PC-9 (cell line): ENCODE results near the gene CBL. TPM values are rescaled to one million over a fixed set of nuclear protein-coding genes. Genes with fewer than 3 reads are reported as not detected.

Experiments
- BruUV-seq: library from RNA; stranded (reverse); fragments of 400-500 nt; replicated peaks from 2 replicates; lab custom pipeline; 2021; lab: Mats Ljungman, UMichigan
- CTCF ChIA-PET: fragments of 300-600 bp; sonication (Branson Sonifier 250); formaldehyde crosslinking; loops from one replicate; lab custom pipeline; 2022; ENCODE audit warnings: antibody characterized with exemption; lab: Charles Lee
- POLR2A ChIA-PET: fragments of 300-600 bp; sonication (Branson Sonifier 250); formaldehyde crosslinking; loops from one replicate; lab custom pipeline; 2022; ENCODE audit warnings: antibody characterized with exemption; ENCODE audit not compliant: unreplicated experiment; lab: Charles Lee
- DNase-seq, 2 experiments: peaks; one replicate each; pipeline versions ENCODE4 v3.0.0 to v3.0.0-alpha.2; 2015 to 2022; ENCODE audit warnings: mixed read lengths in 1 of 2
- H2AFZ ChIP-seq: fragments of 200-600 bp; sonication (generic); 2 replicates; pipeline ENCODE4 v1.8.1; 2017; ENCODE audit warnings: antibody characterized with exemption
- H3F3A ChIP-seq: fragments of 200-600 bp; sonication (generic); 2 replicates; pipeline ENCODE4 v1.8.1; 2017; ENCODE audit warnings: antibody characterized with exemption, mild to moderate bottlenecking, low read depth; ENCODE audit not compliant: insufficient read depth
- H3K27ac ChIP-seq: fragments of 200-600 bp; sonication (generic); 2 replicates; pipeline ENCODE4 v1.6.1; 2016; ENCODE audit warnings: mixed run types
- H3K27me3 ChIP-seq: fragments of 200-600 bp; sonication (generic); 2 replicates; pipeline ENCODE4 v1.6.1; 2016; ENCODE audit warnings: low read depth, mixed run types; ENCODE audit not compliant: insufficient read depth
- H3K36me3 ChIP-seq: fragments of 200-600 bp; sonication (generic); 2 replicates; pipeline ENCODE4 v1.6.1; 2016; ENCODE audit warnings: low read depth, mixed run types
- H3K4me1 ChIP-seq: fragments of 200-600 bp; sonication (generic); replicated peaks from 2 replicates; pipeline ENCODE4 v1.6.1; 2016; ENCODE audit warnings: mixed run types; ENCODE audit not compliant: insufficient read depth
- H3K4me2 ChIP-seq: fragments of 200-600 bp; sonication (generic); 2 replicates; pipeline ENCODE4 v1.6.1; 2017; ENCODE audit warnings: mixed run types
- H3K4me3 ChIP-seq: fragments of 200-600 bp; sonication (generic); 2 replicates; pipeline ENCODE4 v1.6.1; 2016; ENCODE audit warnings: mixed run types
- H3K79me2 ChIP-seq: fragments of 200-600 bp; sonication (generic); 2 replicates; pipeline ENCODE4 v1.6.1; 2017; ENCODE audit warnings: low read depth, mixed run types
- H3K9me2 ChIP-seq: fragments of 200-600 bp; sonication (generic); 2 replicates; pipeline ENCODE4 v1.8.1; 2017; ENCODE audit warnings: mild to moderate bottlenecking; ENCODE audit not compliant: insufficient read depth
- H3K9me3 ChIP-seq: fragments of 200-600 bp; sonication (generic); 2 replicates; pipeline ENCODE4 v1.8.1; 2016; ENCODE audit warnings: low read depth; ENCODE audit not compliant: insufficient read depth
- H4K20me1 ChIP-seq: fragments of 200-600 bp; sonication (generic); 2 replicates; pipeline ENCODE4 v1.8.1; 2017; ENCODE audit not compliant: insufficient read depth
- EZH2 ChIP-seq: fragments of 200-600 bp; sonication (generic); IDR thresholded peaks from 2 replicates; pipeline ENCODE4 v1.8.0; 2017; ENCODE audit warnings: antibody characterized with exemption, low read depth
- intact Hi-C: fragments of 100-400 bp; cut with micrococcal nuclease; formaldehyde crosslinking; loops from one replicate; pipeline ENCODE4 v1.10.0; 2022; ENCODE audit not compliant: unreplicated experiment
- total RNA-seq: library from RNA; stranded (reverse); gene quantifications from 2 replicates; pipeline ENCODE4 v1.2.3, GENCODE V29; 2021
- TF ChIP-seq, protein P1 (sequence below): fragments of 200-600 bp; sonication (generic); conservative IDR thresholded peaks from 2 replicates; pipeline ENCODE4 v1.6.1; 2017; ENCODE audit warnings: mixed run types, antibody characterized with exemption, mild to moderate bottlenecking, moderate library complexity

Gene CBL
- total RNA-seq, 1 experiment from 2014 or later, result 32.9 TPM

DNA sequence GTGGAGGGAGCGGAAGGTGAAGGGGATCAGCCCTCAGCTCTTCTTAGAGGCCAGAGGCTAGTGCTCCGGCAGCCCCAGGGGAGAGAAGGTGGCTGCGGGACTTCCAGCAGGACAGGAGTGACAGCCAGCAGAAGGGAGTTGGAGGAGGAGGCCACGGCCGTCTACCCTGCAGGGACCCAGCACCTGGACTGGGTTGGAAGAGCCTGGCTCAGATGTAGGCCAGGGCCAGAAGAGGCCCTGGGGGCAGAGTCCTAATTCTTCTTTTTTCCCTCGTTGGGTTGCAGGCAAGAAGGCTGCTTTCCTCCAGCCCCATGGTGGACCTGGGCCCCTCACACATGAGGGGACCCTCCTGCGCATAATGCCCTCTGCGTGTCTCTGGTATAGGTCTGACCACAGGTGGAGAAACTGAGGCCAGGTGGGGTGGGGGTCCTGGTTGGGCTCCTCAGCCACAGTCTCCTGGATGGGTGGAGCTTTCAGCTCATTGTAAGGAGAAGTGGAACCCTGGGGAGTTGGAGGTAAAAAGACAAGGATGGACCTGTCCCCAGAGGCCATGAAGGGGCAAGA, 113.1 kb downstream of the CBL start:
- ChIA-PET CTCF (interaction anchor here (0.6 to 1.1 kb wide), 2 partner anchors 10 to 19 kb away, joined by 3 to 8 read pairs; no protein-coding TSS in a partner anchor), POLR2A (interaction anchor here (0.5 to 0.7 kb wide), 2 partner anchors 113 to 150 kb away, joined by 4 to 5 read pairs; partner anchors contain the start of gene CBL)
- no peak overlapping the region for H3K27ac ChIP-seq
- no peaks in the 10 kb centered on the region for H4K20me1 ChIP-seq
- H3K4me2 ChIP-seq, result peak overlapping the region; percentile 31; the same call in 1 of the 2 replicates
- peaks cover 20% of the 10 kb centered on the region for H3K27me3 ChIP-seq
- H3K36me3 ChIP-seq, result no peaks in the 10 kb centered on the region
- H3K9me2 ChIP-seq, result no peaks in the 10 kb centered on the region
- no peaks in the 10 kb centered on the region for H3K79me2 ChIP-seq
- H2AFZ ChIP-seq, result no peak overlapping the region
- intact Hi-C loops, result loop anchor here (5.0 kb wide), 3 partner anchors 112 to 407 kb away; partner anchors contain the start of genes CBL and DPAGT1
- no peak overlapping the region for H3K4me3 ChIP-seq
- no peaks in the 10 kb centered on the region for H3K9me3 ChIP-seq
- peaks cover 25% of the 10 kb centered on the region; the same call in 1 of the 2 replicates for H3F3A ChIP-seq
- BruUV-seq, result TSS peak; percentile 12
- TF ChIP-seq, protein P1, sequence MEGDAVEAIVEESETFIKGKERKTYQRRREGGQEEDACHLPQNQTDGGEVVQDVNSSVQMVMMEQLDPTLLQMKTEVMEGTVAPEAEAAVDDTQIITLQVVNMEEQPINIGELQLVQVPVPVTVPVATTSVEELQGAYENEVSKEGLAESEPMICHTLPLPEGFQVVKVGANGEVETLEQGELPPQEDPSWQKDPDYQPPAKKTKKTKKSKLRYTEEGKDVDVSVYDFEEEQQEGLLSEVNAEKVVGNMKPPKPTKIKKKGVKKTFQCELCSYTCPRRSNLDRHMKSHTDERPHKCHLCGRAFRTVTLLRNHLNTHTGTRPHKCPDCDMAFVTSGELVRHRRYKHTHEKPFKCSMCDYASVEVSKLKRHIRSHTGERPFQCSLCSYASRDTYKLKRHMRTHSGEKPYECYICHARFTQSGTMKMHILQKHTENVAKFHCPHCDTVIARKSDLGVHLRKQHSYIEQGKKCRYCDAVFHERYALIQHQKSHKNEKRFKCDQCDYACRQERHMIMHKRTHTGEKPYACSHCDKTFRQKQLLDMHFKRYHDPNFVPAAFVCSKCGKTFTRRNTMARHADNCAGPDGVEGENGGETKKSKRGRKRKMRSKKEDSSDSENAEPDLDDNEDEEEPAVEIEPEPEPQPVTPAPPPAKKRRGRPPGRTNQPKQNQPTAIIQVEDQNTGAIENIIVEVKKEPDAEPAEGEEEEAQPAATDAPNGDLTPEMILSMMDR, result no peak
- no peak for TF ChIP-seq EZH2
- peaks cover 44% of the 10 kb centered on the region for H3K4me1 ChIP-seq
- DNase-seq, result no peak

DNA sequence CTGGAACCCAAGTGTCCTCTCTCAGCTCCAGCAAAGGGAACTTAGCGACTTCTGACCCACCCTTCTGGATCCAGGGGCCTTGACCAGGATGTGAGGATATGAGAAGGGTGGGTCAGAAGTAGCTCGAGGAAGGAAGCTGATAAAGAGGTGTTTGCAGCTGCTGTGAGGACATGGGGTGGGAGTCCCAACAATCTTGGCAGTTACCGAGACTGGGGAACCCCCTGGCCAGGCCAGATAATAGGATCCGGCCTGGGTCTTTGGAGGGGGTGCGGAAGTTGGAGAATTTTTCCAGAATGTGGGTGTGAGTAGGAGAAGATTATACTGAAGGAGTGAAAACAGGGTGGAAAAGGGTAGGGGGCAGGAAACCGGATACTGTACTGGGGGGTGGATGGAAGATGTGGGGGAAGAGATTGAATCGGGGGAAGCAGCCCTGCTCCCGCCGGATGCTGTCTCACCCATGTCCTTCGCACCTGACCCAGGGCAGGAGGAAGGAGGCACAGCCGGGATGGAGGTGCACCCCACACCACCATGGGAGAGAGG, 113.6 kb downstream of the CBL start:
- Histone ChIP-seq H2AFZ (no peak overlapping the region), H3F3A (peaks cover 25% of the 10 kb centered on the region; the same call in 1 of the 2 replicates), H3K27ac (no peak overlapping the region), H3K9me3 (no peaks in the 10 kb centered on the region), H4K20me1 (no peaks in the 10 kb centered on the region), H3K4me2 (no peak overlapping the region), H3K27me3 (peaks cover 20% of the 10 kb centered on the region), H3K4me1 (peaks cover 44% of the 10 kb centered on the region), H3K36me3 (no peaks in the 10 kb centered on the region), H3K4me3 (no peak overlapping the region), H3K9me2 (no peaks in the 10 kb centered on the region), H3K79me2 (no peaks in the 10 kb centered on the region)
- CTCF ChIA-PET, result interaction anchor here (0.5 to 1.1 kb wide), 2 partner anchors 19 to 249 kb away, joined by 3 read pairs; no protein-coding TSS in a partner anchor
- intact Hi-C loops, result loop anchor here (5.0 kb wide), 4 partner anchors 112 to 407 kb away; partner anchors contain the start of genes CBL, DPAGT1, RPS25 and TRAPPC4
- BruUV-seq, result no TSS peak
- no peak for TF ChIP-seq EZH2
- TF ChIP-seq, protein P1, result no peak
- no peak for DNase-seq
- POLR2A ChIA-PET, result interaction anchor here (0.7 kb wide), 1 partner anchor 151 kb away, joined by 5 read pairs; no protein-coding TSS in a partner anchor

DNA sequence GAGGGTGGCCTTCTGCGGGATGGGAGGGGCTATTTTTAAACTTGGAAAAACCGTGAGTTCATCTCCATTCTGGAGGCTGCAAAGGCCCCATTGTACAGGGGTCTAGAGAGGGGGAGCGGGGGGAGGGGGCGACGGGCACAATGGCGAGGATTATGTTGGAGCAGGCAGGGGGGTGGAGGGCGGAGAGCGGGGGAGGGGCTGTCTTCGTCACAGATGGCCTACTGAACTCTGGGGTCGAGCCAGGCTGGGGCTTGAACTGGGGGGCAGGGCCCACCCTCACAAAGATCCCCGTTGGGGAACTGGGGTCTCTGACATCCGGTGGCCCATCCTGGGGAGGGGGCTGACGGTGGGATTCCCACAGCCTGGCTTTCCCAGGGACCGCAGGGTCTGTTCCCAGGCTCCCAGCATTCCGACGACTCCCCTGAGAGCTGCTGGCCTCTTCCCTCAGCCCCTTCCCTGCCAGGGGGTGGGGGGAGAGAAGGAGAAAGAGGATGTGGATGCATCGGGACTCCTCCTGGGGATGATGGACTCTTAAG, 114.2 kb downstream of the CBL start:
- CTCF ChIA-PET, result interaction anchor here (0.5 kb wide), 1 partner anchor 250 kb away, joined by 3 read pairs; no protein-coding TSS in a partner anchor

More for the DNA sequence above, 114.2 kb downstream of the CBL start:
- Histone ChIP-seq H3K36me3 (no peaks in the 10 kb centered on the region), H2AFZ (no peak overlapping the region), H3F3A (peaks cover 25% of the 10 kb centered on the region; the same call in 1 of the 2 replicates), H4K20me1 (no peaks in the 10 kb centered on the region), H3K27me3 (peaks cover 20% of the 10 kb centered on the region), H3K9me3 (no peaks in the 10 kb centered on the region), H3K79me2 (no peaks in the 10 kb centered on the region), H3K4me2 (peak overlapping the region; percentile 93), H3K4me1 (peaks cover 41% of the 10 kb centered on the region), H3K4me3 (peak overlapping the region; percentile 61; the same call in 1 of the 2 replicates), H3K27ac (no peak overlapping the region), H3K9me2 (no peaks in the 10 kb centered on the region)
- POLR2A ChIA-PET, result interaction anchor here (0.7 kb wide), 4 partner anchors 109 to 279 kb away, joined by 3 to 7 read pairs (median 3); no protein-coding TSS in a partner anchor
- no peak for DNase-seq
- TF ChIP-seq EZH2, result no peak
- TF ChIP-seq, protein P1, result no peak
- BruUV-seq, result no TSS peak
- intact Hi-C loops, result loop anchor here (5.0 kb wide), 1 partner anchor 303 kb away; the partner anchor contains the start of genes RPS25 and TRAPPC4
